IMR-90 (cell line): Measurements from ENCODE around the gene ALLC. TPM values are rescaled to one million over a fixed set of nuclear protein-coding genes. Genes with fewer than 3 reads are reported as not detected.

Experiments used
- ATAC-seq: fragments of 200-7000 bp; cut with Tn5 transposase; 2 replicates; pipeline ENCODE4 v1.9.1; 2020; ENCODE audit warnings: low read depth, mild to moderate bottlenecking, moderate library complexity
- BruUV-seq: library from RNA; stranded (reverse); fragments of 400-500 nt; replicated peaks from 2 replicates; lab custom pipeline; 2021; lab: Mats Ljungman, UMichigan
- CTCF ChIA-PET: fragments of 300-600 bp; formaldehyde crosslinking; extraction: SDS; loops from one replicate; lab custom pipeline; 2021; ENCODE audit warnings: antibody characterized with exemption; lab: Yijun Ruan, JAX
- POLR2A ChIA-PET: fragments of 300-600 bp; sonication (Branson Sonifier 250); formaldehyde crosslinking; loops from one replicate; lab custom pipeline; 2022; ENCODE audit warnings: antibody characterized with exemption; ENCODE audit not compliant: unreplicated experiment; lab: Charles Lee
- DNase-seq: peaks from one replicate; pipeline ENCODE4 v3.0.0; 2013
- H2AFZ ChIP-seq: replicated peaks from 2 replicates; pipeline ENCODE3; 2013; ENCODE audit warnings: low read length, mild to moderate bottlenecking; ENCODE audit not compliant: poor library complexity
- H2AK5ac ChIP-seq: 2 replicates; pipeline ENCODE4 v1.6.1; 2013; ENCODE audit warnings: low read depth, low read length, inconsistent platforms
- H2AK9ac ChIP-seq: replicated peaks from 2 replicates; pipeline ENCODE3; 2013; ENCODE audit warnings: mild to moderate bottlenecking, low read depth, low read length, moderate library complexity; ENCODE audit not compliant: poor library complexity
- H2BK120ac ChIP-seq: 2 replicates; pipeline ENCODE4 v1.6.1; 2013; ENCODE audit warnings: low read depth, low read length, inconsistent platforms
- H2BK15ac ChIP-seq: 3 replicates; pipeline ENCODE4 v1.6.1; 2013; ENCODE audit warnings: low read depth, low read length, inconsistent platforms
- H2BK20ac ChIP-seq: 2 replicates; pipeline ENCODE4 v1.6.1; 2013; ENCODE audit warnings: low read depth, mild to moderate bottlenecking, inconsistent platforms, low read length, moderate library complexity
- H2BK5ac ChIP-seq: 2 replicates; pipeline ENCODE4 v1.6.1; 2013; ENCODE audit warnings: mild to moderate bottlenecking, low read depth, low read length, inconsistent platforms; ENCODE audit not compliant: poor library complexity, severe bottlenecking
- H3K14ac ChIP-seq: replicated peaks from 2 replicates; pipeline ENCODE4 v1.6.1; 2013; ENCODE audit warnings: low read depth, low read length, inconsistent platforms
- H3K18ac ChIP-seq: 2 replicates; pipeline ENCODE4 v1.6.1; 2013; ENCODE audit warnings: low read depth, low read length, control low read depth
- H3K23ac ChIP-seq: 2 replicates; pipeline ENCODE4 v1.6.1; 2013; ENCODE audit warnings: low read depth, low read length, inconsistent platforms
- H3K27ac ChIP-seq: 2 replicates; pipeline ENCODE4 v1.5.1; 2013; ENCODE audit warnings: mild to moderate bottlenecking, control low read depth, low read length; ENCODE audit not compliant: insufficient read depth
- H3K27me3 ChIP-seq: 2 replicates; pipeline ENCODE4 v1.6.1; 2013; ENCODE audit warnings: low read length; ENCODE audit not compliant: control insufficient read depth, insufficient read depth
- H3K36me3 ChIP-seq: 2 replicates; pipeline ENCODE4 v1.6.1; 2013; ENCODE audit warnings: low read length, mixed read lengths; ENCODE audit not compliant: control insufficient read depth, insufficient read depth
- H3K4ac ChIP-seq: 2 replicates; pipeline ENCODE4 v1.6.1; 2013; ENCODE audit warnings: low read depth, low read length, inconsistent platforms
- H3K4me1 ChIP-seq: 2 replicates; pipeline ENCODE4 v1.6.1; 2013; ENCODE audit warnings: low read length, mixed read lengths; ENCODE audit not compliant: control insufficient read depth, insufficient read depth
- H3K4me2 ChIP-seq: 2 replicates; pipeline ENCODE4 v1.6.1; 2013; ENCODE audit warnings: low read depth, mild to moderate bottlenecking, control low read depth, low read length, moderate library complexity
- H3K4me3 ChIP-seq: 2 replicates; pipeline ENCODE4 v1.5.1; 2013; ENCODE audit warnings: low read depth, mild to moderate bottlenecking, control low read depth, low read length, moderate library complexity; ENCODE audit not compliant: insufficient read depth
- H3K56ac ChIP-seq: 2 replicates; pipeline ENCODE4 v1.6.1; 2013; ENCODE audit warnings: low read length, inconsistent platforms; ENCODE audit not compliant: insufficient read depth; ENCODE audit errors: extremely low read depth
- H3K79me1 ChIP-seq, 2 experiments: 2 replicates each; pipeline ENCODE4 v1.6.1; 2013; ENCODE audit warnings: low read length in 2 of 2, inconsistent platforms in 1 of 2, low read depth in 1 of 2
- H3K9ac ChIP-seq: 2 replicates; pipeline ENCODE4 v1.6.1; 2013; ENCODE audit warnings: low read depth, low read length, control low read depth
- H3K9me1 ChIP-seq: 2 replicates; pipeline ENCODE4 v1.6.1; 2013; ENCODE audit warnings: low read length, inconsistent platforms; ENCODE audit not compliant: insufficient read depth
- H3K9me3 ChIP-seq: 2 replicates; pipeline ENCODE4 v1.6.1; 2013; ENCODE audit warnings: low read length; ENCODE audit not compliant: control insufficient read depth, insufficient read depth
- H4K20me1 ChIP-seq: 2 replicates; pipeline ENCODE4 v1.6.1; 2013; ENCODE audit warnings: low read length, inconsistent platforms; ENCODE audit not compliant: insufficient read depth
- H4K5ac ChIP-seq: 2 replicates; pipeline ENCODE4 v1.6.1; 2013; ENCODE audit warnings: mild to moderate bottlenecking, low read depth, low read length, control low read depth
- H4K8ac ChIP-seq, 2 experiments: 2 replicates each; pipeline ENCODE4 v1.6.1; 2013; ENCODE audit warnings: low read depth in 2 of 2, low read length in 2 of 2, control low read depth in 1 of 2, inconsistent platforms in 1 of 2
- H4K91ac ChIP-seq: 2 replicates; pipeline ENCODE4 v1.6.1; 2013; ENCODE audit warnings: low read depth, low read length, inconsistent platforms; ENCODE audit not compliant: insufficient read depth
- BHLHE40 ChIP-seq: fragments of 150-350 bp; IDR thresholded peaks from 2 replicates; pipeline ENCODE4 v1.6.1; 2016; ENCODE audit warnings: mild to moderate bottlenecking, low read depth, low read length
- CHD1 ChIP-seq: IDR thresholded peaks from 2 replicates; pipeline ENCODE4 v1.6.1; 2012; ENCODE audit warnings: low read depth, low read length, improper control_type of control experiment
- CTCF ChIP-seq: conservative IDR thresholded peaks from 2 replicates; pipeline ENCODE4 v1.5.1; 2012; ENCODE audit warnings: mild to moderate bottlenecking, low read depth, low read length, improper control_type of control experiment
- ELK1 ChIP-seq: fragments of 150-350 bp; IDR thresholded peaks from 2 replicates; pipeline ENCODE4 v1.6.1; 2016; ENCODE audit warnings: low read depth, mild to moderate bottlenecking, low read length, moderate library complexity, borderline replicate concordance
- FOS ChIP-seq: fragments of 150-350 bp; IDR thresholded peaks from 2 replicates; pipeline ENCODE4 v1.6.1; 2016; ENCODE audit warnings: low read depth, low read length
- MAFK ChIP-seq: IDR thresholded peaks from 2 replicates; pipeline ENCODE4 v1.6.1; 2012; ENCODE audit warnings: low read depth, low read length, improper control_type of control experiment
- MXI1 ChIP-seq: IDR thresholded peaks from 2 replicates; pipeline ENCODE4 v1.6.1; 2012; ENCODE audit warnings: low read depth, mild to moderate bottlenecking, low read length, moderate library complexity, borderline replicate concordance
- NFE2L2 ChIP-seq: fragments of 150-350 bp; IDR thresholded peaks from 2 replicates; pipeline ENCODE4 v1.6.1; 2016; ENCODE audit warnings: low read depth, mild to moderate bottlenecking, low read length
- POLR2A ChIP-seq: IDR thresholded peaks from 2 replicates; pipeline ENCODE4 v1.6.1; 2012; ENCODE audit warnings: mild to moderate bottlenecking, low read depth, low read length
- RAD21 ChIP-seq: IDR thresholded peaks from 2 replicates; pipeline ENCODE4 v1.6.1; 2012; ENCODE audit warnings: low read length, improper control_type of control experiment
- RCOR1 ChIP-seq: IDR thresholded peaks from 2 replicates; pipeline ENCODE4 v1.6.1; 2012; ENCODE audit warnings: mild to moderate bottlenecking, low read length, improper control_type of control experiment; ENCODE audit not compliant: insufficient replicate concordance
- RFX5 ChIP-seq: IDR thresholded peaks from 2 replicates; pipeline ENCODE4 v1.8.0; 2012; ENCODE audit warnings: low read depth, mild to moderate bottlenecking, low read length, moderate library complexity
- SMC3 ChIP-seq: fragments of 150-350 bp; IDR thresholded peaks from 2 replicates; pipeline ENCODE4 v1.6.1; 2016; ENCODE audit warnings: low read depth, mild to moderate bottlenecking, antibody characterized with exemption, low read length, moderate library complexity
- dilution Hi-C: fragments of 300-500 bp; cut with HindIII; formaldehyde crosslinking; loops from one replicate; pipeline ENCODE4 v1.14.3; 2018; ENCODE audit warnings: low sequenced_read_pairs; ENCODE audit not compliant: unreplicated experiment
- in situ Hi-C: fragments of 300-500 bp; cut with MboI; formaldehyde crosslinking; loops from 3 replicates; pipeline ENCODE4 v1.14.3; 2019; ENCODE audit warnings: low sequenced_read_pairs, inconsistent platforms, mixed read lengths
- intact Hi-C: fragments of 100-400 bp; cut with micrococcal nuclease; formaldehyde crosslinking; loops from 2 replicates; pipeline ENCODE4 v1.10.0; 2022
- polyA plus RNA-seq, 3 experiments: library from polyadenylated mRNA; depleted of rRNA; stranded (reverse); fragments of >200 nt; gene quantifications; 2 replicates each; pipeline ENCODE4 v1.2.3, GENCODE V29; 2012; ENCODE audit warnings: low replicate concordance in 1 of 3
- total RNA-seq: library from RNA; depleted of rRNA; stranded (reverse); fragments of >200 nt; gene quantifications from 2 replicates; pipeline ENCODE4 v1.2.3, GENCODE V29; 2012
- TF ChIP-seq, protein P1 (sequence below): fragments of 150-350 bp; IDR thresholded peaks from 2 replicates; pipeline ENCODE4 v1.6.1; 2017; ENCODE audit warnings: mild to moderate bottlenecking, antibody characterized with exemption, low read length, low read depth

The ALLC gene
- total and polyA plus RNA-seq, 2 of the 4 experiments (the other 2 are of a cell fraction) = not detected

DNA sequence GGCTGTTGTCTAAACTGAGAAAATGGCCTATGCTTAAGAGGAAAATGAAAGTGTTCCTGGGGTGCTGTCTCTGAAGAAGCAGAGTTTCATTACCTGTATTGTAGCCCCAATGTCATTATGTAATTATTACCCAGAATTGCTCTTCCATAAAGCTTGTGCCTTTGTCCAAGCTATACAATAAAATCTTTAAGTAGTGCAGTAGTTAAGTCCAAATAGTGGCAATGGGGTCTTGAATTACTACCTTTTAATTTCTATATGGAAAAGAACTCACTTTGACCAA, 13.8 kb upstream of the ALLC start:
- dilution Hi-C loops = no loop called here
- Histone ChIP-seq H3K4ac (no peak overlapping the region), H3K23ac (no peak overlapping the region), H2BK5ac (no peak overlapping the region), H2AK5ac (no peak overlapping the region), H2BK15ac (no peak overlapping the region), H2AK9ac (no peak overlapping the region), H3K4me1 (no peaks in the 10 kb centered on the region), H3K79me1 (no peaks in the 10 kb centered on the region), H3K14ac (no peak overlapping the region), H4K91ac (no peak overlapping the region), H3K27me3 (no peaks in the 10 kb centered on the region; the same call in 1 of the 2 replicates), H2AFZ (no peak overlapping the region), H3K36me3 (no peaks in the 10 kb centered on the region), H4K8ac (no peak overlapping the region), H3K27ac (no peak overlapping the region), H4K20me1 (no peaks in the 10 kb centered on the region), H3K18ac (no peak overlapping the region), H3K9me3 (no peaks in the 10 kb centered on the region), H4K5ac (no peak overlapping the region), H2BK20ac (no peak overlapping the region), H3K56ac (no peak overlapping the region), H3K4me2 (no peak overlapping the region), H3K4me3 (no peak overlapping the region), H2BK120ac (no peak overlapping the region), H3K9ac (no peak overlapping the region), H3K9me1 (no peaks in the 10 kb centered on the region)
- TF ChIP-seq ELK1 (no peak), RAD21 (no peak), FOS (no peak), NFE2L2 (no peak), MXI1 (no peak), CHD1 (no peak), RFX5 (no peak), POLR2A (no peak), BHLHE40 (no peak), MAFK (no peak), SMC3 (no peak), CTCF (no peak), RCOR1 (no peak)
- TF ChIP-seq, protein P1, sequence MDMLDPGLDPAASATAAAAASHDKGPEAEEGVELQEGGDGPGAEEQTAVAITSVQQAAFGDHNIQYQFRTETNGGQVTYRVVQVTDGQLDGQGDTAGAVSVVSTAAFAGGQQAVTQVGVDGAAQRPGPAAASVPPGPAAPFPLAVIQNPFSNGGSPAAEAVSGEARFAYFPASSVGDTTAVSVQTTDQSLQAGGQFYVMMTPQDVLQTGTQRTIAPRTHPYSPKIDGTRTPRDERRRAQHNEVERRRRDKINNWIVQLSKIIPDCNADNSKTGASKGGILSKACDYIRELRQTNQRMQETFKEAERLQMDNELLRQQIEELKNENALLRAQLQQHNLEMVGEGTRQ = no peak
- CTCF ChIA-PET = interaction anchor here (0.8 kb wide), 1 partner anchor 220 kb away, joined by 3 read pairs; no protein-coding TSS in a partner anchor
- in situ Hi-C loops = loop anchor here (10.0 kb wide), 1 partner anchor 219 kb away; no protein-coding TSS in a partner anchor
- ATAC-seq (no peak), DNase-seq (no peak)
- no TSS peak for BruUV-seq
- POLR2A ChIA-PET = no interaction called here
- intact Hi-C loops = no loop called here
